Eye (tissue), 1 donor: ENCODE results near the gene AP2A2.
A peak's percentile ranks its signal among the peaks of the same experiment; 100 is the strongest.

Experiments
- DNase-seq: peaks from one replicate; pipeline ENCODE4 v3.0.0-alpha.2; 2015

The AP2A2 gene

DNA sequence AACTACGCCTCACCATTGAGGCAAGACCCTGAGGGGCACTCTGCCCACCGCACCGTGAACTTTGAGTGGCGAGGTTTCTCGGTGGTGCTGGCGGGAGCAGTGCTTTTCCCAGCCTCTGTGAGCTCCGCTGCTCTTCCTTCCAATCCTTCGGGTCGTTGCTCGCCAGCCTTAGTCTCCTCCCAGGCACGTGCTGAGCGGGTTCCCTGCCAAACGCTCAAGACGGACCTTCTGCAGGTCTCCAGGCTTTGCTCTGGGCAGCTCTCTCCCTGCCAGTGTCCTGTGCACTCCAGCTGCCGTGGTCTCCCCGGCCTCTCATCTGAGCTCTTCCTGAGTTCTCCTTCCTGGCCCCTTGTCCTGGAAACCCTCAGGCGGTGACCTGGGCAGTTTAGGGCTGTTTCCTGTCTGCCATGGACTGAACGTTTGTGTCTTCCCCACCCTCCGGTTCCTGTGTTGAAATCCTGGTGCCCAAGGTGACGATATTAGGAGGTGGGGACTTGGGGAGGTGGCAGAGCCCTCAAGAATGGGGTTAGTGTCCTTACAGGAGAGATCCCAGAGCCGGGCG, 122.0 kb downstream of the AP2A2 start:
- no peak for DNase-seq

DNA sequence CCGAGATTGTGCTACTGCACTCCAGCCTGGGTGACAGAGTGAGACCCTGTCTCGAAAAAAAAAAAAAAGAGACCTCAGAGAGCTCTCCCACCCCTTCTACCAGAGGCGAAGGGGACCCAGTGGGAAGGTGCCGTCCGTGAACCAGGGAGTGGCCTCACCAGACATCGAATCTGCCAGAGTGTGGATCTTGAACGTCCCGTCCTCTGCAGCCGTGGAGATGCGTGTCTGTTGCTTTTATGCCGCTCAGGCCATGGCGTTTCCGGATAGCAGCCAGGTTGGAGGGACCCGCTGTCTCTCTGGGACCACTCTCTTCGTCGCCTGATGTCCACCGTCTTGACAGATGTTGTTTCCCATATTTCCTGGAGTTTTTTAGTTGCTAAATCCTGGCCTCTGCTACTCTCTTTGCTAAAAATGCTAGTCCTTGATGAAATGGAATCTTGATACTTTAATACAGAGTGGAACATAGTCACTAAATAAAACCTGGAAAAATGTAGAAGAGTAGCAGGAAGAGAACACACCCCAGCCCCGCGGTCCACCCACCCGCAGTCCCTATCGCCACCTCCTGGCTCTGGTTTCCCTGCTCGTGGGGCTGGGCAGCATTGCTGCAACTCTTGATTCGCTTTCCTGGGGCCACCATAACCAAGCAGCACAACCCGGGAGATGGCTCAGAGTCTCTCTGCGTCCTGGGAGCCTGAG, 122.9 kb downstream of the AP2A2 start:
- DNase-seq, result no peak

DNA sequence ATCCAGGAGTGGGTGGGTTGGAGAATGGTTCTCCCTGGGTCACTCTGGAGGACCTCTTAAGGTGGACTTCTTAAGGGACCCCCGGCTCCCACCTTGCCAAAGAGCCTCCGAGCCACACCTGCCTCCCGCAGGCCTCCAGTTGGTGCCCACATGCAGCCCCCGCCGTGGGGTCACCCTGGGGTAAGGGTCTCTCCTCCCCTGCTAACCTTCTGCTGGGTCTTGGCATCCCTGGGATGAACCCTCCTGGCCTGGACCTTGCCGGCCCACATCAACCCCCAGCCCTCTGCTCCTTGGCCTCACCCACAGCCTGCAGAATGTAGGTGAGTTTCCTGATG, 123.4 kb downstream of the AP2A2 start:
- DNase-seq, result no peak

DNA sequence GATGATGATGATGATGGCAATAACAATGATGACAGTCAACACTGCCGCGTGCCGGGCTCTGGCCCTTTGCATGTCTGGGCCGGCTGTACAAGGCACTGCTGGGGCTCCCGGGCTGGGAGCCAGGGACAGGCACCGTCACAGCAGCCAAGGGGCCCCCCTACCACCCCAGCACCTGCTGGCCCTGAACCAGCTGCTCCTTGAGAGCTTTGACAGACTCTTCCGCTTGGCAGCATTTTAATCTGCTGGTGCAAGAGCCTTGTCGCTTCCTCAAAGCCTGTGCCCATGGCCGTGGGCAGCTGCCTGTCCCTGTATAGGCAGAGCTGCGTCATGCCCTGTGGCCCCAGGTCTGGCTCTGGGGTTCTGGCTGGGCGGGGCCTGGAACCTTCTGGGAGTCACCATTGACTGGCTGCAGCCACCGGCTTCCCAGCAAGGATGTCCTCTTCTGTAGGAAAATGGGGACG, 123.8 kb downstream of the AP2A2 start:
- DNase-seq, result peak; percentile 34

DNA sequence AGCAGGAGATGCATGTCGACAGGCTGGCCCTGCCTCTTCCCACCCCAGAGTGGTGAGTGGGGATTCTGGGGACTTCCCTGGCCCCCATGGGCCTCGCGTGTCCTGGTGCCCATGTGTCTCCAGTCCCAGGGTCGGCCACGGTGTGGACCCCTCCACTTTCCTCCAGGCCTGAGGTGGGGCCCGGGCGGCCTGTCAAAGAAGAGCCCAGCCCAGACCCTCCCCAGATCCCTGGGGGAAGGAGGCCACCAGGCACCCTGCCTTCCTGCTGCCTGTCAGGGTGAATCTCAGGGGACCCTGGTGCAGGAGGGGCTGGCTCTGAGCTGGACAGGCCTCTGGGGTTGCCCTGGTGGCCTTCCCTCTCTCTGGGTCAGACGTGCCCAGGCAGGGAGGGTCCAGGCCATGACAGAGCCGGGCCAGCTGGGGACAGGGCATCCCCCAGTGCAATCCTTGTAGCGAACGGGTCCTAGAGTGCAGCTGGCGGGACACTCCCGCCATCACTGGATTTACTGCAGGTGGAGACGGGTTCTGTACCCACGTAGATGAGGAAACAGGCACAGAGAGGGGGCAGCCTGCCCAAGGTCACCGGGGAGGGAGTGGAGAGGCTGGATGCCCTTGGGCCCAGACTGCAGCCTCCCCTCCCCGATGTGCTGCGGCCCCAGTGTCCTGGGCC, 124.4 kb downstream of the AP2A2 start:
- DNase-seq, result no peak

DNA sequence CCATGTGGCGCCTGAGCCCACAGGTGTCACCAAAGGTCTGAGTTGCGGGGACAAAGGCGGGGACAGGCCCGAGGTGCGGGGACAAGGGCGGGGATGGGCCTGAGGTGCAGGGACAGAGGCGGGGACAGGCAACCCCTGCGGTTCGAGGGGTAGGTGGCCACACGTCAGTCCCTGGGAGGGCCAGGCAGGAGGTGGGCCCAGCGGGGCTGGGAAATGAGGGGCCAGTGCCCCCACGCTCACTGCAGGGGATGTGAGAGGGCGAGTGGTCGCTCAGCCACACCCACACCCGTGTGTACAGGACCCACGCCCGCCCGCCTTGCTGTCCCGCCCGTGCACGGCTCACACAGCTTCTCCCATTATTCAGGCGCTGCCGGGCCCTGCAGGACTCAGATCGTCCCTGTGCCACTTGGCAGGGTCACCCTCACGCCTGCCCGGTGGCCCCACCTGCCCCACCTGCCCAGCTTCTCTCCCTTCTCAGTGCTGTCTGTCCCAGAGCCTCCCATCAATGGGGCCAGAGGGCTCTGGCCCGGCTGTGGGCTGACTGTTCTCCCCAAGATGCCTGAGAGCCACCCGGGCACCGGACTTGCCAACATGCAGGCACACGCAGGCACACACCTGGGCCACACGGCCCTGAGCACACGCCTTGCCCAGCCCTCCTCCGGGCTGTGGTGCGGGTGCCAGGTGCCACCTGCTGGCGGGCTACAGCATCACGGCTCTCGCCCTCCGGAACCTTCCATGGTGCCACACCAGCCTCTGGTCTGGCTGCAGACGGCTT, 125.1 kb downstream of the AP2A2 start:
- peak; percentile 86 for DNase-seq

DNA sequence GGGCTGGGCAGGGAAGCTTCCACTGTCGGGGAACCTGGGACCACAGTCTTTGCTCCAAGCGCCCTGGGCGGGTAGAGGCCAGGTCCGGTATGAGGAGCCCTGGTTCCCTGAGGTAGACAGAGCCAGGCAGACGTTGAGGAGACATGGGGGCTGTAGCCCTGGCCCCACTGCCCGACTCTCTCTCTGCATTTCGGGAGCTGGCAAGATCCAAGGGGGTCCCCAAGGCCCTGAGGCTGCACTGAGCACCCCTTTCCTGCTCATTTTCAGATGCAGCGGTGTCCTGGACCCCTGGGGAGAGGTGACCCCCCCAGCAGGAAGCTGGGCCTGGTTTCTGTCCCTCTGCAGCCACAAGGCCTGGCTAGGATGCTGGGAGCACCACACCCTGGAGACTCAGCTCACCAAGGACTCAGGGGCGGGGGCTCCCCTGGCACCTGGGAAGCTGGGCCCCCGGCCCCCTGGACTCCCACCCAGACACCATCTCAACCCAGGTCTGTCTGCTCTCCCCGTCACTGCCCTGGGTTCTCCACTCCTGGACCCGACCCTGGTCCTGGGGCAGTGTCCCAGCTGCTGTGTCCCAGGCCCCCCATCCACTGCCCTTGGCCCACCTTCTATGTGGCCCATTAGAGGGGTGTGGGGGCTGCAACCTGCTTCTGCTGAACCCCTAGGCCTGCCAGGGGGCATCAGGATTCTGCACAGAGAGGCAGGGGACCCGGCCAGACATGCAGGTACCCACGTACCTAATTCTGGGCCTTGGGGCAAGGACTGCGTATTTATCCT, 125.9 kb downstream of the AP2A2 start:
- no peak for DNase-seq

DNA sequence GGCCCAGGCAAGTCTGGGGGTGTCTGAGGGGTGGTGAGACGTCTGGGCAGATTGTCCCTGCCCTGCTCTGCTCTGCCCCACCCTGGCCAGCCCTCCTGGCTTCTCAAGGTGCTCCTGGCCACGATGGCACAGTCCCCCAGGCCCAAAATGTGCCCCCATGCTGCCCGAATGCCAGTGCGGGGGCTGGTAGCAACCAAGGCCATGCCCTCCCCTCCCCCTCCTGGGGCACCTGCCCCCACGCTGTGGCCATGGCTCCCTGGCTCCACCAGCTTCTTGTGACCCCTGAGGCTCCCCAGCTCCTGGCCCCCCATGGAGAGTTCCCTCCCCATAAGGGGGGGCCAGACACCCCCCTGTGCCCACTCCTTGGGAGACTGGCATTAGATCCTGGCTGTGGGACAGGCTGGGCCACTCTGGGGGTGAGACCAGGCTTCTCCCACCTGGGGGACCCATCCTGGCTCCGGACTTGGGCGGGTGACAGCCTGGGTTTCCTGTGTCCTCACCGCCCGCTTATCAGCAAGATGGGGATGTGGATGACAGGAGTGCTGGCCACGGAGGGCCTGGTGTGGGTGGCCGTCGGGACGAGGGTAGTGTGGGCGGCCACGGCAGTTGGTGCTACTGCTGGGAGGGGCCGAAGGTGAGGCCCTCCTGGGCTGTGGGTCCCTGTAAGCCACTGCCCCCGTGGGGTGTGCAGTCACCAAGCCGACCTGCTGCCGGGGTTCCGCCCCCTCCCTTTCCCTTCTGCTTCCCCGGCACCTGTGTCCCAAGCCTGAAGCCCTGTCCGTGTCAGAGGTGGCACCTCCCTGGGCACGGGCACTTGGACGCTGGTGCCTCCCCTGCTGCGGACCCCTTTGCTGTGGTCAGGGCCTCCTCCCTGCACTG, 126.7 kb downstream of the AP2A2 start:
- DNase-seq, result no peak

DNA sequence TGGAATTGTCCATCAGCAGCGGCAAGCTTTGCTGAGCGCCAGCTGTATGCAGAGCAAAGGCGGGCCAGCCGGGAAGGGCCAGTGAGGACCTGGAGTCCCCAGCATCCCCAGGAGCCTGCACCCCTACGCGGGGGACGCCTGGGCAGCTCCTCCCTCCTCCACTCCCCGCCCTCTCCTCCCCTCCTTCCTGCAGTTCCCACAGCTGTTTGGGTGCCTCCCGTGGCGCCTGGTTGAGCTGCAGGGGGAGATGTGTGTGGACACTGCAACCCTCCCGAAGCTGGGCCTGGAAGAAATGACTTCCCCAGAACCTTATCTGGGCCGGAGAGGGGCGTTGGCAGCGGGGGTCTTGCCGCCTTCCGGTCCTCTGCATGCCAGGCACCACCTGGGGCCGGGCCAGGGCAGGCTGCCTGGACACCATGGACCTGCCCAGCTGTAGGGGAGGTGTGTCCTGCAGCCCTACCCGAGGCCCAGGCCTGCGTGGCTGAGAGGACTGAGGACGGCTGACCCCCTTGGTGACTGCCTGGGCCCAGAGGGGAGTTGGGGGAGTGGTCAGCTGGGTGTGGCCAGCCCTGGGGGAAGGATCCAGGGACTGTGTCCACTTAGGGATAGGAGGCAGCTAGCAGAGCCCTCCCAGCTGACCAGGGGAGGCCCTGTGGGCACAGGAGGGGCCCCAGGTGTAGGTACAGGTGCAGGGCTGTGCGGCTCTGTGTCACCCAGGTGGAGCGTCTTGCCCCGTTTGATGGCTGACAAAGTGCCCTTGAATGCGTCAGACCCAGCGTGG, 127.6 kb downstream of the AP2A2 start:
- DNase-seq, result no peak

DNA sequence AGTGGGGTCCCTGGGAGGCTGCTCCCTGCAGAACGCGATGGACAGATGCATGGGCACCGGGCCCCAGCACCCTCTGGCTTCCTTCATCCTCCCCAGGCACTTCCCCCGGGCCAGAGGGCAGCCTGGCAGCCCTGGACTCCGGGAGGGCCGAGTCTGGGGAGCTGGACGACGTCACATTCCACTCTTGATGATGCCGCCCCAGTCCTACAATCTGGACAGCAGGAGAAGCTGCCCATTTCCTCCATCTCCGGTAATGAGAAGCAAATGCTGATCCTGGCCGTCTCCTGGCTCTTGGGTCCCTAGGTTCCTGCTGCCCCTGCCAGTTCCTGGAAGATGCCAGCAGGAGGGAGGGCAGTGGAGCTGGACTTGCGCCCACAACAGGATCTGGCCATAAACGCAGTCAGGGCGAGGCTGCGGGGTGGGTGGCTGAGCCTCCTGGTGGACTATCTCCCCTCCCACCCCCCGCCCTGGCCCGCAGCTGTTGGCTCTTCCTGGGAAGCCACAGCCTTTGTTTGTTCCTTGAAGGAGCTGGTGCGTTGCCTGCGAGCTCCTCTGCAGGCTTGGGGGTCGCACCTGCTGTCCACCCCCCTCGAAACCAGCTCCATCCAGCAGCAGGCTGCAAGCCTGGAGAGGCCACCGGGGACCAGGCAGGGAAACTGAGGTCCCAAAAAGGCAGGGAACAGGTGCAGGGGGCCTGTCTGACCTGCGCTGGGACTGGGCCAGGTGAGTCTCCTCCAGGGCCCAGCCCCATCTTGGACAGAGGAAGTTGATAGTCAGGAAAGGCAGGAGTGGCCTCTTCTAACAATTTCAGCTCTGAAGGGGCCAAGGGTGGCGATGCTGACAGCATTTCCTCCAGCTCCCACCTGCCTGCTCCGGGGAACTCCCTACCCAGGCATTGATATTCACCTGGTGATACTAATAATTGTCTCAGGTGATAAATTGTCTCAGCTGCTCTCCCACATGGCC, 128.8 kb downstream of the AP2A2 start:
- DNase-seq, result no peak

DNA sequence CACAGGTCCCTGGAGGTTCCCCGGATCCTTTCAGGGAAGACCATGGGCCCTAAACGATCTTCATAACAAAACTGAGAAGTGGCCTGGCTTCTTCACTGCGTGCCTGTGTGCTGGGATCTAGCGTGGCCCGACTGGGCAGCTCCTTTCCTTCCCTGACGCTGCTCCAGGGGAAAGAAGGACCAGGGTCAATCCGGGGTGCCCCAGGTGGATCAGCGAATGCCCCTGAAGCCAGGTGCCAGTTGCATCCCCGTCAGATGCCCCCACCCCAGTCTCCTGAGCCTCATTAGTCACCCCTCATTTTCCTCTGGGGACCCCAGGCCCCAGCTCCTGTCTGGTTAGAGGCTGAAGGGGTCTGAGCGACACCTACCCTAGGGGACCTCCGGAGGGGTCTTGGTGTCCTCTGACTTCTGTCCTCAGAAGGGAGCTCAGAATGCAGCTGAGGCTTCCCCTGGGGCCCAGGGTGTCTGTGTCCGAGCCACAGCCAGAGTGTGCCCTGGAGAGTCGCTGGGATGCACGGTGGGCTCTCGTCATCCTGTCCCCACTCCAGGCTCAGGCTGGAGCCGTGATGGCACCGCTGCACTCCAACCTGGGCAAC, 129.5 kb downstream of the AP2A2 start:
- DNase-seq, result no peak

DNA sequence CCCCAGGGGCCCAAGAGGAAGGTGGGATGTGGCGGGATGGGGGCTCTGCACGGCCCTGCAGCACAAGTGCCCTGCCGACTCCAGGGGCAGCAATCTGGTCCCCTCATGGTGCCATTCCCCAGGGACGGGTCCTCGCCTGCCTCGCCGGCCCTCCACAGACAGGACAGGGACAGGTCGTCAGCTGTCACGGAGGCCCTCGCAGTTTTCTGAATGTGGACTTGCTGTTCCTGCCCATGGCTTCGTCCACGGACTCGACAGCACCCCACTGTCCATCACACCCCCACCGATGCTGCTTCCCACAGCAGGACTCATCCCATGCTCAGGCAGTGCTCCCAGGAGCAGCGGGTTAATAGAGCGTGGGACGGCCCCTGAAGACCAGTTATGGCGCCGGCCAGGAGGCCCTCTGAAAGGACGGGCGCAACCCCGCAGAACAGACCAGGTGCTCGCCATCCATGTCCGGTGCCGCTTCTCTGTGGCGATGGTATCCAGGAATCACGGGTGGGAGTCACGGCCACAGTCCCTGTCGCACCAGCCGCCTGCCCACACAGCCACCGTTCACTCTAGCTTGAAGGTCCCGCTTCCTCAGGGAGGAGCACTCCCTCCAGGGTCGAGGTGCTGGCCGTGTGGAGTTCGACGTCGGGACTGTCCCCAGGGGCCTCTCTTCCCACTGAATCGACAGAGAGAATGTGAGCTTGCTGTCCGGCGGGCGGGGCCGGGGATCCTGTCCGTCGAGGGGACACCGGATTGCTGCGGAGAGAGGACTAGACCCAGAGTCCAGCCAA, 130.5 kb downstream of the AP2A2 start:
- no peak for DNase-seq

DNA sequence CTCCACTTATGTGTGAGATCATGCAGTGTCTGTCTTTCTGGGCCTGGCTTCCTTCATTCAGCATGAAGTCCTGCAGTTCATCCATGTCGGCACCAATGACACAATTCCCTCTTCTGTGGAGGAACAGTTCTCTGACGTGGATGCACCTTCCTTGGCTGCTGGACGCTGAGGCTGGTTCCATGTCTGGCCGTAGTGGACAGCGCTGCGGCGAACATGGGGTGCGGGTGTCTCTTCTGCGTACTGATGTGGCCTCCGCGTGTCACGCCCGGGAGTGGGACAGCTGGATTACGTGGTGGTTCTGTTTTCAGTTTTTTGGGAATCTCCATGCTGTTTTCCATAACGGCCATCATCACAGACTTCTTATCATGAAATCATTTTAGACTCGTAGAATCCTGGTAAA, 132.1 kb downstream of the AP2A2 start:
- no peak for DNase-seq

DNA sequence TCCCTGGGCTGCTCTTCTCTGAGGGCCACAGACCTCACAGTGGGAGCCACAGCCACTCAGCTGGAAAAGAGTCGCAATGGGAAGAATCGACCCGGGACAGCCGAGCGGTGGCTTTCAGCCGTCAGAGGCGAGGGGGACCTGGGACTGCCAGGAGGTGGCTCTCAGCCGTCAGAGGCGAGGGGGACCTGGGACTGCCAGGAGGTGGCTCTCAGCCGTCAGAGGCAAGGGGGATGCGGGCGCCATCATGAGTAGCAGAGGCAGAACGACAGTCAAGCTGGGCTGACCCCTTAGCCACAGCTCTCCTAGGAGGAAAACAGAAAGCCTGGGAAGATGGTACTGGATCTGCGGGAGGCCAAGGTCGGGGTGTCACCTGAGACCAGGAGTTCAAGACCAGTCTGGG, 134.1 kb downstream of the AP2A2 start:
- DNase-seq, result no peak

DNA sequence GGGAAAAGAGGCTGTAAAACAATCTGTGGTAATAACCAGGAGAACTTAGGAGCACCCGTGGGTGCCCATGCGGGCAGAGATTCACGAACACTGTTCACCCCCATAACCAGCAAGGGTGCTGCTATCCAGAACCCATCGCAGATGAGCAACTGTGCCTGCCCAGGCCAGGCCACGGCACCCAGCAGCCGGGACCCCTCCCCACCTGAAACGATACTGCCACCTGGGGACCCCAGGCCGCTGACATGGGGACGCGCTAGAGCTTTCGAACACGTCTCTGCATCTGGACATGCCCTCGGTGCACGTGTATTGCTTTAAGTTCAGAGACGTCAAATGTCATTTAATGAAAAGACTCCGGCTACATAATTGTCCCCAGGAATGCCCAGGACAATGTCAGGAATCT, 134.7 kb downstream of the AP2A2 start:
- no peak for DNase-seq

DNA sequence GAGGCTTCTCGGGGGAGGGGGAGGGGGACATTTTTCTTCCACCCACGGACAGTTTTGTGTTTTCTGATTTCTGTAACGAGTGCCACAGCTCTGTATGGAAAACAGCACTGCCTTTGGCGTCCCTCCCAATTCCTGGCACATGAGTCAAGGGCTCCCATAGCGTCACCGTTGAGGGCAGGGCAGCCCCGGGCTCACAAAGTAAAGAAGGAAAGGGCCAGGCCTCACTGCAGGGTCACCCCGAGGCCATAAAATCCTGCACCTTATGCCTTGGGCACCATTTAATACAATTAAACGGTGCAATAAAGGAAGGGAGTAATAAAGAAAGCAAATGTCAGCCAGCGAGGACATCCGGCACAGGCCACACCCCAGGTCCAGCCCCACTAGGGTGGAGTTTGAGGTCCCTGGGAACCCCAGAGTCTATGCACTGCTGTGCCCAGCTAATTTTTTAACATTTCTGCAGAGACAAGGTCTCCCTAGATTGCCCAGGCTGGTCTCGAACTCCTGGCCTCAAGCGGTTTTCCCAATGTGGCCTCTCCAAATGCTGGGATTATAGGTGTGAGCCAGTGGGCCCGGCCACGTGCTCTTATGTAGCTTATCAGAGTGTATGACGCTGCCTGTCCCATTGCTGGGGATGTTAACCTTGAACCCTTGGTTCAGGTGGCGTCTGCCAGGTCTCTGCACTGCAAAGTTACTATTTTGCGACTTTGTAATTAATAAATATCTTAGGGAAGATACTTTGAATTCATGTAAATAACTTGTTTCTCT, 135.4 kb downstream of the AP2A2 start:
- no peak for DNase-seq
